ENCODE measurements around the gene TCF4.

TCF4 gene

DNA sequence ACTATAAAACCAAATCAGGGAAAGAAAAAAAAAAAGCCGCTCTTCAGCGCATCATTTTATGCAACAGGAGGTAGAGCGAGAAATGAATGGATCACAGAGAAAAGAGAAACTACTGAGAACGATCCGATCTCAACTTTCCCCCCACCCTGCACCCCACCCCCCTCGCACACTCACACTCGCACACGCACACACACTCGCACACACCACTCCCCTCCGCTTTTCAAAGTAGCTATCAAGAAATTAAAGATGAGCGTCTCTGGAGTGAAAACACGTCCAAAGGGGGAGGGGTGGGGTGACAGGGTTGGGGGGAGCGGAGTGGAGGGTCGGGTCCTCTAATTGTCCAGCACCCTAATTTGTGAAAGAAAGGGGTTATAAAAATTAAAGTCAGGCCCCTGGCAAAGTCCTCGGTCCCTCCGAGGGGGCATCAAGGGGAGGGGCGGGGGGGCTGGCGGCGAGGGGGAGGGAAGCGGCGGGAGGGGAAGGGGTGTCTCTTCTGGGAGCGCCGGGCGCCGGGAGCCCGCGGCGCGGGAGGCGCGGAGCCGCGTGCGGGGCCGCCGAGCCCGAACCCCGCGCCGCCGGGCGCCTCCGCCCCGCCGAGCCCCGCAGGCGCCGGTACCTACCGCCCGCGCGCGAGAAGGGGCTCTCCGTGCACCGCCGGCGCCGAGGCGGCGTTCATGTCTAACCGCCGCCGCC is 428 bp downstream of the TCF4 start:
- no peak for DNase-seq (ENCODE audit: low read depth)
- TF ChIP-seq, protein P1, sequence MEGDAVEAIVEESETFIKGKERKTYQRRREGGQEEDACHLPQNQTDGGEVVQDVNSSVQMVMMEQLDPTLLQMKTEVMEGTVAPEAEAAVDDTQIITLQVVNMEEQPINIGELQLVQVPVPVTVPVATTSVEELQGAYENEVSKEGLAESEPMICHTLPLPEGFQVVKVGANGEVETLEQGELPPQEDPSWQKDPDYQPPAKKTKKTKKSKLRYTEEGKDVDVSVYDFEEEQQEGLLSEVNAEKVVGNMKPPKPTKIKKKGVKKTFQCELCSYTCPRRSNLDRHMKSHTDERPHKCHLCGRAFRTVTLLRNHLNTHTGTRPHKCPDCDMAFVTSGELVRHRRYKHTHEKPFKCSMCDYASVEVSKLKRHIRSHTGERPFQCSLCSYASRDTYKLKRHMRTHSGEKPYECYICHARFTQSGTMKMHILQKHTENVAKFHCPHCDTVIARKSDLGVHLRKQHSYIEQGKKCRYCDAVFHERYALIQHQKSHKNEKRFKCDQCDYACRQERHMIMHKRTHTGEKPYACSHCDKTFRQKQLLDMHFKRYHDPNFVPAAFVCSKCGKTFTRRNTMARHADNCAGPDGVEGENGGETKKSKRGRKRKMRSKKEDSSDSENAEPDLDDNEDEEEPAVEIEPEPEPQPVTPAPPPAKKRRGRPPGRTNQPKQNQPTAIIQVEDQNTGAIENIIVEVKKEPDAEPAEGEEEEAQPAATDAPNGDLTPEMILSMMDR (IDR thresholded peaks at IDR 0.05; ENCODE audit: control insufficient read depth, extremely low read depth, insufficient read depth) = no peak
- peak overlapping the region; percentile 42 for H3K4me3 ChIP-seq (ENCODE audit: low read depth, low read length)

DNA sequence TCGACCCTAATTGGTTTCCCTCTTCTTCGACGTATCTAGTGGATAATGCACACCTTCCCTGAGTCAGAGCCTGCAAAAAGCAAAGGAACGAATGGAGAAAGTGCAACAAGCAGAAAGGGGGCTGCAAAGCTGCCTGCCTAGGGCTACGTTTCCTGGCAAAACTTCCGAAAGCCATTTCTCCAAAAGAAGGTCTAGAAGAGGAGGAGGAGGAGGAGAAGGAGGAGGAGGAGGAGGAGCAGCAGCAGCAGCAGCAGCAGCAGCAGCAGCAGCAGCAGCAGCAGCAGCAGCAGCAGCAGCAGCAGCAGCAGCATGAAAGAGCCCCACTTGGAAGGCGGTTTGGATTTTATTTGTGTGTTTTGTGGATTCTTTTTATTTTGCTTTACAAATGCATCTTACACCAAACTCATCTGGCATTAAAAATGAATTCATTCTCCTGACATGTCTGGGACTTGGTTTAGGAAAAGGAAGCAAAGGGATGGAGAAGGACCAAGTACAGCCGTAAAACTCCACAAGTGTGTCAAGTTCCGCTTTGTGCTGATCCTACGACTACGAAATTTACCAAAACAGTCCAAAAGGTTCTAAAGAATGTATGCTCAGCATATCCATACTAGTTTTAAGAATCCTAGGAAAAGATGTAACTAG is 2.0 kb downstream of the TCF4 start:
- TF ChIP-seq, protein P1 (IDR thresholded peaks at IDR 0.05; ENCODE audit: control insufficient read depth, extremely low read depth, insufficient read depth) = no peak
- no peak overlapping the region for H3K4me3 ChIP-seq (ENCODE audit: low read depth, low read length)
- DNase-seq (ENCODE audit: low read depth) = no peak

DNA sequence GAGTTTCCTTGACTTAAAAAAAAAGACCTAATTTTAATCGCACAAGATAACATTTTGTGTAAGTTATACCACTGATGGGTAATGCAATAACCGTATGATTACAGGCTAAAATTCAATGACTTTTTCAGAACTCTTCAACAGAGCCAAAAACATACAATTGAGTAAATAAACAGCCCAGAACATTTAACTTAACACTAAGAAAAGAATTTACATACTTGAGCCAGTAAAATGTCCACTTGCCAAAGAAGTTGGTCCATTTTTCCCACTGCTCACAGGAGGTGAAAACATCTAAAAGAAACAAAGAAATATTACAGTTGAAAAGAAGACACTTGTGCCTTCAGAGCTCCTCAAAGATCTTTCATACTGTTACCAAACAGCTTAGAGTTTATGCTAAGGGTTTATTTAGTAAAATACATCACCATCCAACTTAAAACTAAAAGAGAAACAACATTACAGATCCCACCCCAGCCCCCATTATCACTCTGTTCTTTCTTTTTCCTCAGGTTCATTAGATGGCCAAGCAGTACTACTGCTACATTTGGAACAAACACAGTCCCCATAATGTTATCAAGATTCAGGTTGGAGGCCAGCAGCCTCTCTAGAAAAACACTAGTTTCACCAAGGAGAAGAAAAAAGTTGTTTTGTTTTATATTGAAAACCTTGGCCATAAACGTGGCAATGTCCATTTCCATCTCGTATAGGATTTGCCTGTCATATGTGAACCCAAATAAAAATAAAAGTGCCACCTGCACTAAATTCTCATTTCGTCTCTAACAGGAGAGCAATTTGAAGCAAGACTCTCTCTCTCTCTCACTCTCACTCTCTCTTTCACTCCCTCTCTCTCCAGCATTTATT is 2.7 kb downstream of the TCF4 start:
- no peak for DNase-seq (ENCODE audit: low read depth)

DNA sequence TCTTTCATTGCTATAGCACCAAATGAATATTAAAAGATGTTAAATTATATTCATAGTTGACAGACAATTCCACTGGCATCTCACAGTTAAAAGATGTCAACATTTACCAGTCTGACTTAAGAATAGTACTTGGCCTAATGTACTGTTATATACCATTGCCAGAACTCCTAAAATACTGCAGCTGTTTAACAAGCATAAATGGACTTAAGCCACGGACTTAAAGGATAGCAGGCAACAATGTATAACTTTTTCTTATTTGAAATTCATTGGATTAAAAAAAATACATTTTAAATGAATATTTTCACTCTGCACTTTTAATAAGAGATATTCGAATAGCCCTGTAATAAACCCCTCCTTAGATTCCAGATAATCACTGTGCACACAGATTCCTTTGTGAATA is 3.8 kb downstream of the TCF4 start:
- TF ChIP-seq, protein P1 (IDR thresholded peaks at IDR 0.05; ENCODE audit: control insufficient read depth, extremely low read depth, insufficient read depth) = no peak
- no peak overlapping the region for H3K4me3 ChIP-seq (ENCODE audit: low read depth, low read length)
- DNase-seq (ENCODE audit: low read depth) = no peak

More for the DNA sequence above, 2.7 kb downstream of the TCF4 start:
- TF ChIP-seq, protein P1 (IDR thresholded peaks at IDR 0.05; ENCODE audit: control insufficient read depth, extremely low read depth, insufficient read depth) = no peak
- H3K4me3 ChIP-seq (ENCODE audit: low read depth, low read length) = no peak overlapping the region

DNA sequence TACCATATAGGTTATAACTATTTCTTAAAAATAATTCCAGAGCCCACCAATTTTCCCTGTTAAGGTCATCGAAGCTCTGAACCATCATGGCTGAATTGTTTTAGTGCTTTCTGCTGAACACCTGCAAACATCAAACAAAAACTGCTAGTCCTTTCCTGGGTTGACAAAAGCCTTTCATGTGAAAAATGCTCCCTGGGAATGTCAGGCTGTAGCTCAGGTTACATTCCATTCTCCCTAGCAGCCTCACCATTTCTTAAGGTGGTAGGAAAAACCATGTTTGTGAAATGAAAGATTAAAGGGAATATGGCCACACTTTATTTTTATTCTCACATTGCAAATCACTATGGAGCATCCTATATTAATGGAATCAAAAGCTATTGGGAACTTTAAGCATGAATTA is 5.7 kb downstream of the TCF4 start:
- TF ChIP-seq, protein P1 (IDR thresholded peaks at IDR 0.05; ENCODE audit: control insufficient read depth, extremely low read depth, insufficient read depth) = no peak
- no peak overlapping the region for H3K4me3 ChIP-seq (ENCODE audit: low read depth, low read length)
- no peak for DNase-seq (ENCODE audit: low read depth)

DNA sequence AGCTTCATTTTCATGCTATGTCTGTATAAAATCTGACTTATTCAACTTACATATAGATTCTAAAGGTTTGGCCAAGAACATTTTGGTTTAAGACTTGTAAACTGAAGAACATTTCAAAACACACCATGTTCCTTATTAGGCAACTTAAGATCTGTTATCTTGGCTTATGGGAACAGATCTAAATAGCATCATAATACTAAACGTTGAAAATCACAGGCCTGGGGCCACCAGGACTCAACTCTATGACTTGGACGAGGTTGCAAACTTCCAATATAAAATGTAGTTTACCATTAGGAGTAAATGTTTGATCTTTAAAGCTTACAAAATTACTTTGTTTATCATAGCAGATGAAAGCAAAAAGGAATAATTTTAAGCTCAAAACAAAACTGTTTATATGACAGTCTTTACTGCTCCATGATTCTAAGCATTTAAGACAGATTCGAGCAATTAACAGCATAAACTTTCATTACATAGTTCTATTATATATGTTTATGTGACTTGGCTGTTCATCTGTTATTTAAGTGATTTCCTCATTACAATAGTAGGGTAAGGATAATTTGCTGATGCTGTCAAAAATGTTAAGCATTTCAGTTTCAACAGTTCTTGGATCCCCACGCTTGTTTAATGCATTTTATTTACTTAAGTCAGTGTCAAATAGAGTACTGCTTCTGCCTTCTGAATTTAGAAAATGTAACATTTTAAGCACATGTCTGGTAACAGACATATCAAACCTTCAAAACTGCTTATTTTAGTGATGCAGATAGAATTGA is 8.3 kb downstream of the TCF4 start:
- no peak overlapping the region for H3K4me3 ChIP-seq (ENCODE audit: low read depth, low read length)
- TF ChIP-seq, protein P1 (IDR thresholded peaks at IDR 0.05; ENCODE audit: control insufficient read depth, extremely low read depth, insufficient read depth) = no peak
- no peak for DNase-seq (ENCODE audit: low read depth)
